NB4 (cell line): ENCODE data around the gene SEPTIN8.

Experiments used
- CTCF ChIP-seq: IDR thresholded peaks from one replicate; pipeline ENCODE4 v1.5.1; 2012; ENCODE audit warnings: low read depth, low read length
- MAX ChIP-seq: IDR thresholded peaks from 2 replicates; pipeline ENCODE4 v1.6.1; 2011; ENCODE audit warnings: low read depth, low read length
- MYC ChIP-seq: IDR thresholded peaks from 2 replicates; pipeline ENCODE4 v1.6.1; 2011; ENCODE audit warnings: low read depth, low read length
- POLR2A ChIP-seq: IDR thresholded peaks from 2 replicates; pipeline ENCODE4 v1.6.1; 2011; ENCODE audit warnings: mild to moderate bottlenecking; ENCODE audit not compliant: insufficient read length; ENCODE audit errors: extremely low read depth

GRCh38 chr5:132760049-132760420, 17.0 kb downstream of the SEPTIN8 start:
- TF ChIP-seq POLR2A: no peak
- TF ChIP-seq CTCF: no peak
- TF ChIP-seq MYC: no peak
- no peak for TF ChIP-seq MAX
